GM12873 (cell line): Measurements from ENCODE around the gene ZNF398.

Experiments used
- CTCF ChIP-seq: IDR thresholded peaks from 2 replicates; pipeline ENCODE4 v1.5.1; 2012; ENCODE audit warnings: low read depth, mild to moderate bottlenecking, moderate library complexity, low read length, control low read depth; ENCODE audit not compliant: insufficient read depth; ENCODE audit errors: missing control alignments

ZNF398 gene

GRCh38 chr7:149136118-149136517 lies 11.1 kb upstream of the ZNF398 start:
- TF ChIP-seq CTCF: no peak

- no peak for TF ChIP-seq CTCF
Observed at GRCh38 chr7:149140831-149141230, 6.4 kb upstream of the ZNF398 start.

- TF ChIP-seq CTCF: no peak
Observed at GRCh38 chr7:149141893-149142292, 5.4 kb upstream of the ZNF398 start.

- no peak for TF ChIP-seq CTCF
Observed at GRCh38 chr7:149145031-149145845, 2.0 kb upstream of the ZNF398 start.

- TF ChIP-seq CTCF: no peak
Observed at GRCh38 chr7:149147752-149148653, 750 bp downstream of the ZNF398 start.

- no peak for TF ChIP-seq CTCF
Observed at GRCh38 chr7:149150981-149151380, 3.7 kb downstream of the ZNF398 start.

- TF ChIP-seq CTCF: no peak
Observed at GRCh38 chr7:149153346-149153745, 6.1 kb downstream of the ZNF398 start.
